Measurements from ENCODE around the gene CEBPA.
"Not testable (repeated sequence)": the region's sequence is repeated elsewhere in the genome, so short reads cannot be mapped to it uniquely, and the experiment has no call there.

CEBPA gene

DNA sequence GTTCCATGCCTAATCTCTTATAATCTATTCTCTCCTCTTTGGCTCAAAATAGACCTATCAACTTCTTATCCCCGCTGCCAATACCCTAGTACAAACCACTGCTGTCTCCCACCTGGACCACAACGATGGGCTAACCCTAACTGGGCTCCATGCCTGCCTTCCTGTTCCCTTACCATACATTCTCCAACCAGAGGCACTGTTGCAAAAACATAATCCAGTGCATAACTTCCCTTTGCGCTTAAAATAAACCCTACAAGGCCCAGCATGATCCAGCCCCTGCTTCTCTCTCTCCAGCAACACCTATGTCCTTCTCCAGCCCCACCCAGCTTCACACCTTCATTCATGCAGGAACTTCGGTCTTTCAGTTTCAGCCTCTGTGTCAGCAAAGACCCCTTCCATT is 27.4 kb upstream of the CEBPA start:
- no peak for DNase-seq (ENCODE audit: low read depth)
- TF ChIP-seq, protein P1, sequence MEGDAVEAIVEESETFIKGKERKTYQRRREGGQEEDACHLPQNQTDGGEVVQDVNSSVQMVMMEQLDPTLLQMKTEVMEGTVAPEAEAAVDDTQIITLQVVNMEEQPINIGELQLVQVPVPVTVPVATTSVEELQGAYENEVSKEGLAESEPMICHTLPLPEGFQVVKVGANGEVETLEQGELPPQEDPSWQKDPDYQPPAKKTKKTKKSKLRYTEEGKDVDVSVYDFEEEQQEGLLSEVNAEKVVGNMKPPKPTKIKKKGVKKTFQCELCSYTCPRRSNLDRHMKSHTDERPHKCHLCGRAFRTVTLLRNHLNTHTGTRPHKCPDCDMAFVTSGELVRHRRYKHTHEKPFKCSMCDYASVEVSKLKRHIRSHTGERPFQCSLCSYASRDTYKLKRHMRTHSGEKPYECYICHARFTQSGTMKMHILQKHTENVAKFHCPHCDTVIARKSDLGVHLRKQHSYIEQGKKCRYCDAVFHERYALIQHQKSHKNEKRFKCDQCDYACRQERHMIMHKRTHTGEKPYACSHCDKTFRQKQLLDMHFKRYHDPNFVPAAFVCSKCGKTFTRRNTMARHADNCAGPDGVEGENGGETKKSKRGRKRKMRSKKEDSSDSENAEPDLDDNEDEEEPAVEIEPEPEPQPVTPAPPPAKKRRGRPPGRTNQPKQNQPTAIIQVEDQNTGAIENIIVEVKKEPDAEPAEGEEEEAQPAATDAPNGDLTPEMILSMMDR (conservative IDR thresholded peaks at IDR 0.05; ENCODE audit: control insufficient read depth, insufficient read depth, low read depth, low read length): no peak
- no peak overlapping the region for H3K4me3 ChIP-seq (ENCODE audit: control insufficient read depth, low read depth, low read length)

DNA sequence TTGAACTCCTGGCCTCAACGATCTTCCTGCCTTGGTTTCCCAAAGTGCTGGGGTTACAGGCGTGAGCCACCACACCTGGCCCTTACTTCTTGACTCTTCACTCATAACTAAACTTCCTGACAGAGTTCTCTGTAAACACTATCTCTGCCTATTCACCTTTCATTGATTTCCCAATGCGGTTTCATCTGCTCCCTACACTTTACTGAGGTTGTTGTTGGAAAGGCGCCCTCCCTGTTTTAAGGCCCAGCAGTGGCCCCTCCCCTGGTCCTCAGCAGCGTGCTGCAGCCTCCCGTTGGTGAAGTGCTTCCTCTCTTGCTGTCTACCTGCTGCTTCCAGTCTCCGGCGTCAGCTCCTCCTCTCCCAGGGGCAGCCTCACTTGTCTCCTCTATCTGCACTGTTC is 26.7 kb upstream of the CEBPA start:
- H3K4me3 ChIP-seq (ENCODE audit: control insufficient read depth, low read depth, low read length): no peak overlapping the region
- TF ChIP-seq, protein P1 (conservative IDR thresholded peaks at IDR 0.05; ENCODE audit: control insufficient read depth, insufficient read depth, low read depth, low read length): no peak
- no peak for DNase-seq (ENCODE audit: low read depth)

DNA sequence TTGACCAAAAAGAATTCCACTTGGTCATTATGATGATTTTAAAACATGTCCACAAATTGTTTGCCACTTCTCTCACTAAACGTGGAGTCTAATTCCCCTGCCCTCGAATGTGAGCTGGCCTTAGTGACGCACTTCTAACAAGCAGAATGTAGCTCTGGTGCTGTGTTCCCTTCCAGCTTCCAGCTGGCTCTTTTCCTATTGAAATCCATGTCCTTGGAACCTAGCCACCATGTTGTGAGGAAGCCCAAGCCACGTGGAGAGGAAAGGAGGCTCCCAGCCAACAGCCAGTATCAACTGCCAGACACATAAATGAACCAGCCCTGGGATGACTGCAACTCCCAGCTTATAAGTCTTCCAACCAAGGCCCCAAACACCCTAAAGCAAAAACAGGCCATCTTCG is 23.6 kb upstream of the CEBPA start:
- TF ChIP-seq, protein P1 (conservative IDR thresholded peaks at IDR 0.05; ENCODE audit: control insufficient read depth, insufficient read depth, low read depth, low read length): no peak
- peak; percentile 85 for DNase-seq (ENCODE audit: low read depth)
- no peak overlapping the region for H3K4me3 ChIP-seq (ENCODE audit: control insufficient read depth, low read depth, low read length)

DNA sequence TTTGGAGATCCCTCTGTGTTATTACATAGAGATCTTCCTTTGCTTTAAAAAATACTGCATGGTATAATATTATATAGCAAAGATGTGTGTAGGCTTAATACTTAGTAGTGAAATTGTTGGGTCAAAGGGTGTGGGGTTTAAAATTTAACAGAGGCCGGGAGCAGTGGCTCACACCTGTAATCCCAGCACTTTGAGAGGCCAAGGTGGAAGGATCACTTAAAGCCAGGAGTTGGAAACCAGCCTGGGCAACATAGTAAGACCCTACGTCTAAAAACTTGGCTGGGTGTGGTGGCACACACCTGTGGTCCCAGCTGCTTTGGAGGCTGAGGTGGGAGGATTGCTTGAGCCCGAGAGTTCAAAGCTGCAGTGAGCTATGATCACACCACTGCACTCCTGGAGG is 22.3 kb upstream of the CEBPA start:
- no peak overlapping the region for H3K4me3 ChIP-seq (ENCODE audit: control insufficient read depth, low read depth, low read length)
- no peak for DNase-seq (ENCODE audit: low read depth)
- TF ChIP-seq, protein P1 (conservative IDR thresholded peaks at IDR 0.05; ENCODE audit: control insufficient read depth, insufficient read depth, low read depth, low read length): no peak

DNA sequence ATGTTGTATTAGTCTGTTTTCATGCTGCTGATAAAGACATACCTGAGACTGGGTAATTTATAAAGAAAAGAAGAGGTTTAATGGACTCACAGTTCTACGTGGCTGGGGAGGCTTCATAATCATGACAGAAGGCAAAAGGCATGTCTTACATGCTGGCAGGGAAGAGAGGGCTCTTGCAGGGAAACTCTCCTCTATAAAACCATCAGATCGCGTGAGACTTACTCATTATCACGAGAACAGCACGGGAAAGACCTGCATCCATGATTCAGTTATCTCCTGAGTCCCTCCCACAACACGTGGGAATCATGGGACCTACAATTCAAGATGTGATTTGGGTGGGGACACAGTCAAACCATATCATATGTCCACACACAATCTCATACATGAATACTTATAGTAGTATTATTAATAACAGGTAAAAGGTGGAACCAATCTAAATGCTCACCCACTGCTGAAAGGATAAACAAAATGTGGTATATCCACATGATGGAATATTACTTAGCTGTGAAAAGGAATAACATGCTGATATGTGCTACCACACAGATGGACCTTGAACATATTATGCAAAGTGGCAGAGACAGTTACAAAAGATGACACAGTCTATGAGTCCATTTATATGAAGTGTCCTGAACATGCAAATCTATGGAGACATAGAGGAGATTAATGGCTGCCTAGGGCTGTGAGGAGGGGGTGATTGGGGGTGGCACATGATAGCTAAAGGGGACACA is 20.9 kb upstream of the CEBPA start:
- no peak for DNase-seq (ENCODE audit: low read depth)
- TF ChIP-seq, protein P1 (conservative IDR thresholded peaks at IDR 0.05; ENCODE audit: control insufficient read depth, insufficient read depth, low read depth, low read length): no peak
- no peak overlapping the region for H3K4me3 ChIP-seq (ENCODE audit: control insufficient read depth, low read depth, low read length)

DNA sequence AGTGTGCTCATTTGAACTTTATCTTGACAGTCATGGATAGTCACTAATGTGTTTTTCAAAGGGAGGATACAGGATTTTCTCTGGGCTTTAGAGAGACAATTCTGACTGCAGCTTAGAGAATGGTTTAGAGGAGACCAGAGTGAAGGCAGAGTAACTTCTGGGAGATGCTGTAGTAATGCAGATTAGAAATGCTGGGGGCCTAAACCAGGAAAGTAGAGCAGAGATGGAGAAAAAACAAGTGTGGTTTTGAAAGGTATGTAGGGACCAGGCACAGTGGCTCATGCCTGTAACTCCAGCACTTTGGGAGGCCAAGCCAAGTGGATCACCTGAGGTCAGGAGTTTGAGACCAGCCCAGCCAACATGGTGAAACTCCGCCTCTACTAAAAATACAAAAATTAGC is 18.3 kb upstream of the CEBPA start:
- no peak for DNase-seq (ENCODE audit: low read depth)

DNA sequence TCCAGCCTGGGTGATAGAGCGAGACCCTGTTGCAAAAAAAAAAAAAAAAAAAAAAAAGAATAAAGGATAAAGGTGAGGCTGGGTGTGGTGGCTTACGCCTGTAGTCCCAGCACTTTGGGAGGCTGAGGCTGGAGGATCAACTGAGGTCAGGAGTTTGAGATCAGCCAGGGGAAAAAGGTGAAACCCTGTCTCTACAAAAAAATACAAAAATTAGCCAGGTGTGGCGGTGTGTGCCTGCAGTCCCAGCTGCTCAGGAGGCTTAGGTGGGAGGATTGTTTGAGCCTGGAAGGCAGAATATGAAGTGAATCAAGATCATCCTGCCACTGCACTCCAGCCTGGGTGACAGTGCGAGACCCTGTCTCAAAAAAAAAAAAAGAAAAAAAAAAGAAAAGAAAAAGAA is 15.7 kb upstream of the CEBPA start:
- H3K4me3 ChIP-seq (ENCODE audit: control insufficient read depth, low read depth, low read length); DNase-seq (ENCODE audit: low read depth): not testable (repeated sequence)

More for the DNA sequence above, 18.3 kb upstream of the CEBPA start:
- TF ChIP-seq, protein P1 (conservative IDR thresholded peaks at IDR 0.05; ENCODE audit: control insufficient read depth, insufficient read depth, low read depth, low read length): no peak
- H3K4me3 ChIP-seq (ENCODE audit: control insufficient read depth, low read depth, low read length): no peak overlapping the region

Data from fibroblast of mammary gland (primary cell).